DND-41 (cell line): ENCODE data around the gene PAFAH1B1.

Experiments
- CTCF ChIP-seq: IDR thresholded peaks from 2 replicates; pipeline ENCODE4 v1.5.1; 2012; ENCODE audit warnings: borderline replicate concordance, low read length, moderate library complexity, mild to moderate bottlenecking; ENCODE audit not compliant: poor library complexity, severe bottlenecking; ENCODE audit errors: extremely low read depth
- EZH2 ChIP-seq: IDR thresholded peaks from 3 replicates; pipeline ENCODE4 v1.6.1; 2012; ENCODE audit warnings: borderline replicate concordance, low read depth, mild to moderate bottlenecking, moderate library complexity, low read length, inconsistent platforms; ENCODE audit not compliant: severe bottlenecking

- TF ChIP-seq CTCF (no peak), EZH2 (no peak)
These were observed 118.3 kb downstream of the PAFAH1B1 start, which contains the start of gene CLUH for GRCh38 chr17:2711608-2712299.
